Mesendoderm (in vitro differentiated cells): ENCODE results near the gene RETREG2.

Experiments used
- DNase-seq: peaks from one replicate; pipeline ENCODE4 v3.0.0; 2013
- H2AK5ac ChIP-seq: 2 replicates; pipeline ENCODE4 v1.6.1; 2013; ENCODE audit warnings: low read length, inconsistent platforms
- H2BK120ac ChIP-seq: 2 replicates; pipeline ENCODE4 v1.6.1; 2013; ENCODE audit warnings: low read depth, mild to moderate bottlenecking, low read length, moderate library complexity, mixed read lengths
- H2BK15ac ChIP-seq: replicated peaks from 2 replicates; pipeline ENCODE4 v1.6.1; 2013; ENCODE audit warnings: low read depth, mild to moderate bottlenecking, moderate library complexity
- H2BK5ac ChIP-seq: 2 replicates; pipeline ENCODE4 v1.6.1; 2013; ENCODE audit warnings: low read length, inconsistent platforms
- H3K18ac ChIP-seq: 2 replicates; pipeline ENCODE4 v1.6.1; 2013; ENCODE audit warnings: mild to moderate bottlenecking, low read length, mixed read lengths
- H3K23ac ChIP-seq: one replicate; pipeline ENCODE4 v1.6.1; 2013; ENCODE audit warnings: low read length
- H3K27ac ChIP-seq: 2 replicates; pipeline ENCODE4 v1.5.1; 2013; ENCODE audit warnings: low read depth, mild to moderate bottlenecking, inconsistent platforms, low read length, moderate library complexity
- H3K27me3 ChIP-seq: 2 replicates; pipeline ENCODE4 v1.6.1; 2013; ENCODE audit warnings: low read length, control low read depth, mild to moderate bottlenecking, inconsistent platforms; ENCODE audit not compliant: insufficient read depth, poor library complexity
- H3K36me3 ChIP-seq: 2 replicates; pipeline ENCODE4 v1.6.1; 2013; ENCODE audit warnings: low read length, inconsistent platforms; ENCODE audit not compliant: control insufficient read depth, insufficient read depth
- H3K4ac ChIP-seq: one replicate; pipeline ENCODE4 v1.6.1; 2013; ENCODE audit warnings: low read depth, mild to moderate bottlenecking, low read length, moderate library complexity
- H3K4me1 ChIP-seq: 2 replicates; pipeline ENCODE4 v1.6.1; 2013; ENCODE audit warnings: low read depth, low read length, inconsistent platforms; ENCODE audit not compliant: control insufficient read depth
- H3K4me2 ChIP-seq: 2 replicates; pipeline ENCODE4 v1.6.1; 2013; ENCODE audit warnings: low read length
- H3K4me3 ChIP-seq: 2 replicates; pipeline ENCODE4 v1.5.1; 2013; ENCODE audit warnings: mild to moderate bottlenecking, low read length
- H3K56ac ChIP-seq: one replicate; pipeline ENCODE4 v1.6.1; 2013; ENCODE audit warnings: low read length
- H3K79me1 ChIP-seq: 2 replicates; pipeline ENCODE4 v1.6.1; 2013; ENCODE audit warnings: low read length, inconsistent platforms
- H3K79me2 ChIP-seq: 2 replicates; pipeline ENCODE4 v1.6.1; 2013; ENCODE audit warnings: mild to moderate bottlenecking, low read length; ENCODE audit not compliant: control insufficient read depth, insufficient read depth
- H3K9ac ChIP-seq: 2 replicates; pipeline ENCODE4 v1.6.1; 2013; ENCODE audit warnings: low read length, inconsistent platforms
- H4K5ac ChIP-seq: one replicate; pipeline ENCODE4 v1.6.1; 2013; ENCODE audit warnings: low read length
- H4K8ac ChIP-seq: one replicate; pipeline ENCODE4 v1.6.1; 2013; ENCODE audit warnings: low read depth, mild to moderate bottlenecking, control low read depth, low read length, moderate library complexity
- WGBS: extraction: QIAGEN DNeasy Blood & Tissue Kit; methylation state at CpG from one replicate; pipeline ENCODE4 v1.1.7; 2013; ENCODE audit warnings: low lambda C conversion rate, missing lambda C conversion rate; ENCODE audit not compliant: insufficient coverage; ENCODE audit errors: extremely low coverage; 5-methylcytosine and 5-hydroxymethylcytosine counted together

The RETREG2 gene

GRCh38 chr2:219214786-219215185 lies 36.7 kb downstream of the RETREG2 start:
- H3K56ac ChIP-seq: no peak overlapping the region
- no peak overlapping the region for H3K27ac ChIP-seq
- H2BK120ac ChIP-seq: no peak overlapping the region
- H3K9ac ChIP-seq: no peak overlapping the region
- no peak for DNase-seq
- no peak overlapping the region for H4K8ac ChIP-seq
- H3K18ac ChIP-seq: no peak overlapping the region
- no peak overlapping the region for H3K23ac ChIP-seq
- no peaks in the 10 kb centered on the region for H3K79me2 ChIP-seq
- no CpG with 5 or more reads among the region's 6 CpGs for WGBS
- peaks cover 6% of the 10 kb centered on the region for H3K79me1 ChIP-seq
- H3K4me2 ChIP-seq: no peak overlapping the region
- no peak overlapping the region for H4K5ac ChIP-seq
- H3K4me1 ChIP-seq: peaks cover 2% of the 10 kb centered on the region
- no peak overlapping the region for H2BK15ac ChIP-seq
- no peaks in the 10 kb centered on the region for H3K27me3 ChIP-seq
- no peak overlapping the region for H3K4ac ChIP-seq
- no peak overlapping the region for H2BK5ac ChIP-seq
- H3K4me3 ChIP-seq: no peak overlapping the region
- peaks cover 4% of the 10 kb centered on the region for H3K36me3 ChIP-seq
- H2AK5ac ChIP-seq: no peak overlapping the region

DNA sequence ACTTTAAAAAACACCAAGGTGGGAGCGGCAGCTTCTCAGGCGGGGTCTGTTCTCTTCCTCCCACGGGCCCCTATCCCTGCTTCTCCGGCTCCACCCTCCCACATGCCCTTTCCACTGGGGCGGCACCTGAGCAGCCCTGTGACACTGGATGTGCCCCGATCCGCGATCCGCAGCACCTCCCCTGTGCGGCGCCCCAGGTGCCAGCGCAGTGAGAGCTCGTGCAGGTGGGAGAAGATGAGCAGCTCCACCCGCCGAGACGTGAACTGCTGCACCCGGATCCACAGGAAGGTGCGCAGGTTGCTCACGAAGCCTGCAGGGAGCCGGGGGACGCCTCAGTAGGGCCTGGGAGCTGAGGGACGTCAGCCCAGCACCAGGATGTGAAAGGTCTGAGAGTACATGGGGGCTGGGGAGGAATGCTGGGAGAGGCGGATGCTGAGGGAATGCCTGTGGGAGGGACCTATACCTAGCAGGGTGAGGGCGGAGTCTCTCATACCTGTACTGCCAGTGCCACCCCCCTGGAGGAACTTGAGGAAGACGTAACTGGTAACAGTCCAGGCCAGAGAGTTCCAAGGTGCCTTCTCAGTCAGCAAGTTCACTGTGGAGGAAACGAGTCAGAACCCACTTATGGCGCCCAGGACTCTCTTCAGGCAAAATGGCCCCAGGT lies 37.9 kb downstream of the RETREG2 start:
- no peak overlapping the region for H3K4me2 ChIP-seq
- no peak overlapping the region for H4K5ac ChIP-seq
- no peak overlapping the region for H2BK5ac ChIP-seq
- peaks cover 4% of the 10 kb centered on the region for H3K36me3 ChIP-seq
- no peak overlapping the region for H2BK15ac ChIP-seq
- H3K4me1 ChIP-seq: peaks cover 2% of the 10 kb centered on the region
- no peak overlapping the region for H3K27ac ChIP-seq
- H3K79me2 ChIP-seq: no peaks in the 10 kb centered on the region
- H3K56ac ChIP-seq: peak overlapping the region; percentile 38
- H3K18ac ChIP-seq: no peak overlapping the region
- no peak overlapping the region for H4K8ac ChIP-seq
- H3K27me3 ChIP-seq: no peaks in the 10 kb centered on the region
- H3K79me1 ChIP-seq: peaks cover 6% of the 10 kb centered on the region
- H3K9ac ChIP-seq: no peak overlapping the region
- no peak overlapping the region for H2AK5ac ChIP-seq
- H3K4me3 ChIP-seq: no peak overlapping the region
- no CpG with 5 or more reads among the region's 27 CpGs for WGBS
- H3K23ac ChIP-seq: no peak overlapping the region
- no peak overlapping the region for H3K4ac ChIP-seq
- H2BK120ac ChIP-seq: no peak overlapping the region
- DNase-seq: peak; percentile 50

DNA sequence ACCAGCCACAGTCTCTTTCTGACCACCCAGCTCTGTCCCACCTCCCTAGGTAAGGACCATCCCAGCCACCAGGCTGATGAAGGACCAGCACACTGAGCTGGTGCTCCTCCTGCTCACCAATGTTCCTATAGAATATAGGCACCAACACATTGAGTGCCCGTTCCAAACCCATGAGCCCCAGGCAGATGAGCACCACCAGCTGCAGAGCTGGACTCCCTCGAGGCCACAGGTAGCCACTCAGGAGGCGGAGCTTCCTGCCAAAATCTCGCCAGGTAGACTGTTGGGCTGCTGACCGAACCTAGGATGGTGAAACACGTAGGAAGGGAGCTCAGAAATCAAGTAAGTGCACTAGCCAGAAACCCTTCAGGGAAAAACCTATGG lies 38.5 kb downstream of the RETREG2 start:
- no peaks in the 10 kb centered on the region for H3K27me3 ChIP-seq
- no peaks in the 10 kb centered on the region for H3K79me2 ChIP-seq
- H3K4ac ChIP-seq: no peak overlapping the region
- no peak overlapping the region for H3K27ac ChIP-seq
- H3K4me1 ChIP-seq: peaks cover 2% of the 10 kb centered on the region
- peaks cover 6% of the 10 kb centered on the region for H3K79me1 ChIP-seq
- H2BK120ac ChIP-seq: no peak overlapping the region
- no peak overlapping the region for H2BK5ac ChIP-seq
- no peak for DNase-seq
- no peak overlapping the region for H3K23ac ChIP-seq
- no peak overlapping the region for H3K4me2 ChIP-seq
- no peak overlapping the region for H4K8ac ChIP-seq
- H4K5ac ChIP-seq: no peak overlapping the region
- H3K18ac ChIP-seq: no peak overlapping the region
- no CpG with 5 or more reads among the region's 6 CpGs for WGBS
- H3K9ac ChIP-seq: no peak overlapping the region
- no peak overlapping the region for H3K4me3 ChIP-seq
- H3K36me3 ChIP-seq: peaks cover 4% of the 10 kb centered on the region
- H3K56ac ChIP-seq: no peak overlapping the region
- H2AK5ac ChIP-seq: no peak overlapping the region
- H2BK15ac ChIP-seq: no peak overlapping the region

DNA sequence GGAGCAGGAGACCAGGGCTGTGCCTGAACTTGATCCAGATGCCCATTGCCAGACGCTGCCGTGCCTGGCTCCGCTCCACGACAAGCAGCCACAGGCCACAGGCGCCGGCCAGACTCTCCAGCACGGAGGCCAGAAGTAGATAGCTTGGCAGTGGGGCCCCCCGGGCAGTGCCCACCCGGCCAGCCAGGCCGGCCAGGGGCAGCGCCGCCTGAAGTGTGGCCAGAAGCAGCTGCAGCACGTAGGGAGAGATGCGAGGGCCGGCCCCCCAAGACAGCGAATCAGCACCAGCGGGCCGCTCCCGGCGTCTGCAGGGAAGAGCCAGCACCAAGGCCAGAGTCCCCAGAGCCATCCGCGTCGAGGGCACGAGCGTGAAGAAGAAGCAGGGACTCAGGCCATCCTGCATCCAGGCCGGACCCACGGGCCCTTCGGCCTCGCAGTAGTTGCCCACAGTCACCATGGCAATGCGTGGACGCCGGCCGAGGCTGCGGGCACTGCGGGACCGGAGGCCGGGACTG lies 40.2 kb downstream of the RETREG2 start:
- Histone ChIP-seq H3K79me2 (no peaks in the 10 kb centered on the region), H3K18ac (peak overlapping the region; percentile 6), H3K9ac (peak overlapping the region; percentile 96), H4K8ac (no peak overlapping the region), H2AK5ac (no peak overlapping the region), H3K36me3 (peaks cover 2% of the 10 kb centered on the region), H3K23ac (peak overlapping the region; percentile 98), H3K4me3 (peak overlapping the region; percentile 87), H3K4me1 (peaks cover 2% of the 10 kb centered on the region), H2BK120ac (peak overlapping the region; percentile 3), H4K5ac (no peak overlapping the region), H3K56ac (peak overlapping the region; percentile 99), H3K27me3 (no peaks in the 10 kb centered on the region), H2BK15ac (no peak overlapping the region), H3K27ac (peak overlapping the region; percentile 96), H3K4ac (peak overlapping the region; percentile 44), H3K4me2 (peak overlapping the region; percentile 98), H2BK5ac (peak overlapping the region; percentile 38), H3K79me1 (peaks cover 6% of the 10 kb centered on the region)
- DNase-seq: peak; percentile 91
- no CpG with 5 or more reads among the region's 37 CpGs for WGBS

- H4K8ac ChIP-seq: no peak within 1 kb of the TSS
- H3K23ac ChIP-seq: peak within 1 kb of the TSS; percentile 98
- peak within 1 kb of the TSS; percentile 8 for H3K18ac ChIP-seq
- peak within 1 kb of the TSS; percentile 3 for H2BK120ac ChIP-seq
- no peak within 1 kb of the TSS for H2BK15ac ChIP-seq
- no peaks in the 10 kb centered on the region for H3K27me3 ChIP-seq
- H3K79me1 ChIP-seq: peaks cover 6% of the 10 kb centered on the region
- H3K4me1 ChIP-seq: peaks cover 2% of the 10 kb centered on the region
- WGBS: no CpG with 5 or more reads among the region's 71 CpGs
- peak within 1 kb of the TSS; percentile 98 for H3K4me2 ChIP-seq
- H3K4ac ChIP-seq: peak within 1 kb of the TSS; percentile 44
- no peaks in the 10 kb centered on the region for H3K79me2 ChIP-seq
- H3K36me3 ChIP-seq: peaks cover 4% of the 10 kb centered on the region
- peak; percentile 96 for DNase-seq
- H3K4me3 ChIP-seq: peak within 1 kb of the TSS; percentile 87
- peak within 1 kb of the TSS; percentile 54 for H2BK5ac ChIP-seq
- H3K9ac ChIP-seq: peak within 1 kb of the TSS; percentile 96
- no peak within 1 kb of the TSS for H4K5ac ChIP-seq
- H2AK5ac ChIP-seq: no peak within 1 kb of the TSS
- peak within 1 kb of the TSS; percentile 99 for H3K56ac ChIP-seq
- H3K27ac ChIP-seq: peak within 1 kb of the TSS; percentile 96
Observed at GRCh38 chr2:219218732-219219701, 40.9 kb downstream of the RETREG2 start, which contains the start of gene ABCB6. TSS of gene ABCB6 (minus strand) at chr2:219218958. CDS start at chr2:219218673, 285 bp downstream.
